ENCODE data around the gene FANCD2. TPM values are rescaled to one million over a fixed set of nuclear protein-coding genes. Genes with fewer than 3 reads are reported as not detected.

FANCD2 gene
- total RNA-seq, 2 donors from 2014 or later = 56.0 to 79.9 TPM

GRCh38 chr3:10116928-10117327, 90.7 kb downstream of the FANCD2 start:
- Histone ChIP-seq H3K36me3 (ENCODE audit: control insufficient read depth, insufficient read depth, low read length) (peaks cover 20% of the 10 kb centered on the region), H3K4me3 (ENCODE audit: low read length) (peak overlapping the region; percentile 93), H3K9ac (ENCODE audit: extremely low read depth, low read length, poor library complexity, severe bottlenecking) (no peak overlapping the region), H3K9me3 (ENCODE audit: control insufficient read depth, low read length) (no peaks in the 10 kb centered on the region), H3K4me1 (ENCODE audit: control insufficient read depth, insufficient read depth, low read length) (no peaks in the 10 kb centered on the region), H3K27ac (ENCODE audit: low read depth, low read length) (no peak overlapping the region), H3K27me3 (ENCODE audit: control insufficient read depth, insufficient read depth, low read length, poor library complexity, severe bottlenecking) (no peaks in the 10 kb centered on the region)
- Mint-ChIP-seq H3K36me3 (ENCODE audit: low read depth) (peaks cover 22% of the 10 kb centered on the region), H3K27me3 (ENCODE audit: insufficient read depth) (no peaks in the 10 kb centered on the region), H3K27ac (no peak overlapping the region), H3K4me3 (peak overlapping the region; percentile 91), H3K4me1 (peaks cover 6% of the 10 kb centered on the region), H3K9me3 (no peaks in the 10 kb centered on the region)
- 94 to 97% methylated on average over 4 of the region's 4 CpGs for WGBS, 2 experiments (ENCODE audit: insufficient coverage in 1 of 2, insufficient read length in 1 of 2)
- no peak for TF ChIP-seq CTCF (conservative IDR thresholded peaks at IDR 0.05)
- DNase-seq = no peak

GRCh38 chr3:10119376-10119775, 93.1 kb downstream of the FANCD2 start:
- no peaks in the 10 kb centered on the region for H3K9me3 Mint-ChIP-seq
- peaks cover 6% of the 10 kb centered on the region for H3K4me1 Mint-ChIP-seq
- no peak for DNase-seq
- Histone ChIP-seq H3K4me1 (ENCODE audit: control insufficient read depth, insufficient read depth, low read length) (no peaks in the 10 kb centered on the region), H3K27me3 (ENCODE audit: control insufficient read depth, insufficient read depth, low read length, poor library complexity, severe bottlenecking) (no peaks in the 10 kb centered on the region), H3K9ac (ENCODE audit: extremely low read depth, low read length, poor library complexity, severe bottlenecking) (no peak overlapping the region), H3K36me3 (ENCODE audit: control insufficient read depth, insufficient read depth, low read length) (peaks cover 34% of the 10 kb centered on the region), H3K4me3 (ENCODE audit: low read length) (no peak overlapping the region), H3K27ac (ENCODE audit: low read depth, low read length) (no peak overlapping the region), H3K9me3 (ENCODE audit: control insufficient read depth, low read length) (no peaks in the 10 kb centered on the region)
- no peaks in the 10 kb centered on the region for H3K27me3 Mint-ChIP-seq (ENCODE audit: insufficient read depth)
- no peak overlapping the region for H3K27ac Mint-ChIP-seq
- H3K36me3 Mint-ChIP-seq (ENCODE audit: low read depth) = peaks cover 36% of the 10 kb centered on the region
- WGBS, 2 experiments (ENCODE audit: insufficient coverage in 1 of 2, insufficient read length in 1 of 2) = 97 to 100% methylated on average over 3 to 4 of the region's 4 CpGs
- no peak overlapping the region for H3K4me3 Mint-ChIP-seq
- no peak for TF ChIP-seq CTCF (conservative IDR thresholded peaks at IDR 0.05)

GRCh38 chr3:10121064-10121463, 94.8 kb downstream of the FANCD2 start:
- H3K27me3 Mint-ChIP-seq (ENCODE audit: insufficient read depth) = no peaks in the 10 kb centered on the region
- Histone ChIP-seq H3K4me1 (ENCODE audit: control insufficient read depth, insufficient read depth, low read length) (no peaks in the 10 kb centered on the region), H3K9me3 (ENCODE audit: control insufficient read depth, low read length) (no peaks in the 10 kb centered on the region), H3K27ac (ENCODE audit: low read depth, low read length) (no peak overlapping the region), H3K9ac (ENCODE audit: extremely low read depth, low read length, poor library complexity, severe bottlenecking) (no peak overlapping the region), H3K36me3 (ENCODE audit: control insufficient read depth, insufficient read depth, low read length) (peaks cover 48% of the 10 kb centered on the region), H3K27me3 (ENCODE audit: control insufficient read depth, insufficient read depth, low read length, poor library complexity, severe bottlenecking) (no peaks in the 10 kb centered on the region), H3K4me3 (ENCODE audit: low read length) (no peak overlapping the region)
- no peak overlapping the region for H3K27ac Mint-ChIP-seq
- DNase-seq = no peak
- H3K4me1 Mint-ChIP-seq = peaks cover 6% of the 10 kb centered on the region
- peaks cover 49% of the 10 kb centered on the region for H3K36me3 Mint-ChIP-seq (ENCODE audit: low read depth)
- TF ChIP-seq CTCF (conservative IDR thresholded peaks at IDR 0.05) = no peak
- no peak overlapping the region for H3K4me3 Mint-ChIP-seq
- 89 to 92% methylated on average over 1 to 2 of the region's 2 CpGs for WGBS, 2 experiments (ENCODE audit: insufficient coverage in 1 of 2, insufficient read length in 1 of 2)
- no peaks in the 10 kb centered on the region for H3K9me3 Mint-ChIP-seq

All from endodermal cell (in vitro differentiated cells).